Measurements from ENCODE around the gene PLAC8.
"Not testable (repeated sequence)": the region's sequence is repeated elsewhere in the genome, so short reads cannot be mapped to it uniquely, and the experiment has no call there.

Gene PLAC8

GRCh38 chr4:83080561-83080960 lies 34.0 kb downstream of the PLAC8 start (continued):
- TF ChIP-seq, protein P1, sequence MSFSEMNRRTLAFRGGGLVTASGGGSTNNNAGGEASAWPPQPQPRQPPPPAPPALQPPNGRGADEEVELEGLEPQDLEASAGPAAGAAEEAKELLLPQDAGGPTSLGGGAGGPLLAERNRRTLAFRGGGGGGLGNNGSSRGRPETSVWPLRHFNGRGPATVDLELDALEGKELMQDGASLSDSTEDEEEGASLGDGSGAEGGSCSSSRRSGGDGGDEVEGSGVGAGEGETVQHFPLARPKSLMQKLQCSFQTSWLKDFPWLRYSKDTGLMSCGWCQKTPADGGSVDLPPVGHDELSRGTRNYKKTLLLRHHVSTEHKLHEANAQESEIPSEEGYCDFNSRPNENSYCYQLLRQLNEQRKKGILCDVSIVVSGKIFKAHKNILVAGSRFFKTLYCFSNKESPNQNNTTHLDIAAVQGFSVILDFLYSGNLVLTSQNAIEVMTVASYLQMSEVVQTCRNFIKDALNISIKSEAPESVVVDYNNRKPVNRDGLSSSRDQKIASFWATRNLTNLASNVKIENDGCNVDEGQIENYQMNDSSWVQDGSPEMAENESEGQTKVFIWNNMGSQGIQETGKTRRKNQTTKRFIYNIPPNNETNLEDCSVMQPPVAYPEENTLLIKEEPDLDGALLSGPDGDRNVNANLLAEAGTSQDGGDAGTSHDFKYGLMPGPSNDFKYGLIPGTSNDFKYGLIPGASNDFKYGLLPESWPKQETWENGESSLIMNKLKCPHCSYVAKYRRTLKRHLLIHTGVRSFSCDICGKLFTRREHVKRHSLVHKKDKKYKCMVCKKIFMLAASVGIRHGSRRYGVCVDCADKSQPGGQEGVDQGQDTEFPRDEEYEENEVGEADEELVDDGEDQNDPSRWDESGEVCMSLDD (tag by site-specific recombination; IDR thresholded peaks at IDR 0.05) = no peak
- TF ChIP-seq PATZ1 (tag by site-specific recombination; IDR thresholded peaks at IDR 0.05) (no peak), ZSCAN23 (tag by site-specific recombination; IDR thresholded peaks at IDR 0.05) (no peak), ZNF157 (tag by site-specific recombination; IDR thresholded peaks at IDR 0.05) (no peak), GLIS2 (tag by site-specific recombination; IDR thresholded peaks at IDR 0.05) (no peak), ZNF621 (tag by site-specific recombination; IDR thresholded peaks at IDR 0.05) (no peak)

DNA sequence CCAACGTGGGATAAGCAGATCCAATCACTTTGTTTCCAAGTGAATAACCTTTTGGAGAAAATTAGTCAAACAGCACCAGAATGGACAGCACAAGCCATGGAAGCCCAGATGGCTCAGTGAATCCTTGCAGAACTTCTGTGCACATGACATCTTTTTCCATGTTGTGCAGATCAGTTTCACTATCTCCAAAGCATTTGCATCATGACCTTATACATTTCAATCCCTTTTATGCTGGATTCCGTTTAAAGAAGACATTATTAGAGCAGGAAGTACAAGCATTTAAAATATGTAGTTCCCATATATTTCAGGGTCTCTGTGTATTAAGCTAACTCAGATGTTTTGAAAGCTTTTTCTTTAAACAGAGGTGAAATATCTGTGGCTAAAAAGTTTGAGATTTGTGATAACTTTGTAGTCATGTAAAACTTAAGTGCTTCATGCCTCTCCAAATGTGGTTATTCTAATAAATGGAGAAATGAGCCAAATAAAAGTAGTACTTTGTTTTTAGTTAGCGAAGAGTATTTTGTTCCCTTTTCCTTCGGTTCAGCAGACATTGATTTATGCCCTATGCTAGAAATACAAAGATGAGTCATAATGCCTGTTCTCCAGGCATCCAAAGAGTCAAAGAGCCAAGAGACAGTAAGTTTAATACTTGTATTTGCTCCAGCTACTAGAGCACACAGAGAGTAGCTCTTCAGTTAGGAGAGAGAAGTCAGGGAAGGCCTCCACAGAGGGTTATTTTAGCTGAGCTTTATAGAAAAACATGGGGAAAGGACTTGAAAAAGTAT lies 39.0 kb downstream of the PLAC8 start:
- Histone ChIP-seq H3K36me3 (ENCODE audit: control insufficient read depth in 2 of 2, insufficient read depth in 1 of 2, low read length in 2 of 2) (peaks cover 0 to 30% of the 10 kb centered on the region in 2 experiments; a peak in 2 of 3 replicates), H3K4me1 (ENCODE audit: control insufficient read depth, insufficient read depth, low read length) (no peaks in the 10 kb centered on the region), H3K9me3 (ENCODE audit: control insufficient read depth, insufficient read depth, low read depth, low read length) (no peaks in the 10 kb centered on the region), H3K27ac (ENCODE audit: extremely low read depth, low read depth, low read length) (no peak overlapping the region), H3K4me3 (ENCODE audit: low read depth, low read length) (no peak overlapping the region)
- POLR2A ChIA-PET = no interaction called here
- TF ChIP-seq ZBTB17 (tag by site-specific recombination; IDR thresholded peaks at IDR 0.05) = no peak
- no peak for TF ChIP-seq ZNF529 (tag by site-specific recombination; IDR thresholded peaks at IDR 0.05; ENCODE audit: insufficient replicate concordance)
- CTCF ChIA-PET = interaction anchor here (0.6 to 1.3 kb wide), 4 partner anchors 17 to 185 kb away, joined by 3 to 7 read pairs (median 4); no protein-coding TSS in a partner anchor

DNA sequence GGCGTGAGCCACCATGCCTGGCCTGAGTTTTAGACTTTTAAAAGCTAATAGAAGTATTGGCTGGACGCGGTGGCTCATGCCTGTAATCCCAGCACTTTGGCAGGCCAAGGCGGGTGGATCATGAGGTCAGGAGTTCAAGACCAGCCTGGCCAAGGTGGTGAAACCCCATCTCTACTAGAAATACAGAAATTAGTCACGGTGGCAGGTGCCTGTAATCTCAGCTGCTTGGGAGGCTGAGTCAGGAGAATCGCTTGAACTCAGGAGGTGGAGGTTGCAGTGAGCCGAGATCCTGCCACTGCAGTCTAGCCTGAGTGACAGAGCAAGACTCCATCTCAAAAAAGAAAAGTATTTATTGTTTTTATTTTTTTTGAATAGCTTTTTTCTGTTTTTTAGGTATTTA lies 39.7 kb downstream of the PLAC8 start:
- ChIA-PET POLR2A (interaction anchor here (0.7 kb wide), 1 partner anchor 15 kb away, joined by 5 read pairs; no protein-coding TSS in a partner anchor), CTCF (interaction anchor here (0.6 to 1.3 kb wide), 15 partner anchors 8 to 1084 kb away, joined by 3 to 8 read pairs (median 4); no protein-coding TSS in a partner anchor)
- peaks cover 3 to 37% of the 10 kb centered on the region in 2 experiments for H3K36me3 ChIP-seq (ENCODE audit: control insufficient read depth in 2 of 2, insufficient read depth in 1 of 2, low read length in 2 of 2)
- not testable (repeated sequence) for H3K9me3 ChIP-seq (ENCODE audit: control insufficient read depth, insufficient read depth, low read depth, low read length); H3K4me3 ChIP-seq (ENCODE audit: low read depth, low read length); H3K4me1 ChIP-seq (ENCODE audit: control insufficient read depth, insufficient read depth, low read length); H3K27ac ChIP-seq (ENCODE audit: extremely low read depth, low read depth, low read length)

DNA sequence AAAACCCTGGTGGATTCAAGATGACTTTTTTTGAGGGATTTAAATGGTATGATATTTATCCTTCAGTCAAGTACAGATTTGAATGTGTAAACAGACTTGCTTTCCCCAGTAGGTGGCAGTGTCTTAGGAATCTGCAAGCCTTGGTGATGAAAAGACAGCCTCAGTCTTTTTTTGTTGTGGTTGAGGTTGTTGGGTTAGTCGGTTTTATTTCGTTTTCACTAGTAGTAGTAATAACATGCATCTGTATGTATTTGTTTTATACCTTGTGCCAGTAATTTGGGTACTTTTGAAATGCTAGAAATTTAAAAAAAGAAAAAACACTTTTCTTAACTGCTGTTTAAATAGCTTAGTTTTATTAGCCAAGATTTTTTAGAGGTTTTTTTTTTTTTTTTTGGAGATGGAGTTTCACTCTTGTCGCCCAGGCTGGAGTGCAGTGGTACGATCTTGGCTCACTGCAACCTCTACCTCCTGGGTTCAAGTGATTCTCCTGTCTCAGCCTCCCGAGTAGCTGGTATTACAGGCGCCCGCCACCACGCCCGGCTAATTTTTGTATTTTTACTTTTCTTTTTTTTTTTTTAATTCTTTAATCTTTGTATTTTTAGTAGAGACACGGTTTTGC lies 40.3 kb downstream of the PLAC8 start:
- POLR2A ChIA-PET = interaction anchor here (0.6 to 0.7 kb wide), 3 partner anchors 15 to 28 kb away, joined by 4 to 5 read pairs (median 5); no protein-coding TSS in a partner anchor
- TF ChIP-seq ZNF544 (tag by site-specific recombination; IDR thresholded peaks at IDR 0.05) (no peak), ZNF654 (tag by site-specific recombination; IDR thresholded peaks at IDR 0.05; ENCODE audit: low read depth) (peak; percentile 24; the same call in 1 of the 2 replicates)

More for the DNA sequence above, 40.3 kb downstream of the PLAC8 start:
- Histone ChIP-seq H3K36me3 (ENCODE audit: control insufficient read depth in 2 of 2, insufficient read depth in 1 of 2, low read length in 2 of 2) (peaks cover 6 to 43% of the 10 kb centered on the region in 2 experiments), H3K4me1 (ENCODE audit: control insufficient read depth, insufficient read depth, low read length) (no peaks in the 10 kb centered on the region), H3K9me3 (ENCODE audit: control insufficient read depth, insufficient read depth, low read depth, low read length) (no peaks in the 10 kb centered on the region), H3K4me3 (ENCODE audit: low read depth, low read length) (no peak overlapping the region), H3K27ac (ENCODE audit: extremely low read depth, low read depth, low read length) (no peak overlapping the region)
- CTCF ChIA-PET = interaction anchor here (0.6 to 1.3 kb wide), 15 partner anchors 9 to 1084 kb away, joined by 3 to 8 read pairs (median 4); no protein-coding TSS in a partner anchor

All from HEK293 (cell line).